A549 (cell line): ENCODE measurements around the gene RNASE7. TPM values are rescaled to one million over a fixed set of nuclear protein-coding genes. Genes with fewer than 3 reads are reported as not detected.

Experiments used
- ATAC-seq, 2 experiments: fragments of 200-7000 bp in 1 of 2; fragments of >200 bp in 1 of 2; cut with Nextera tagmentation in 1 of 2; cut with Tn5 transposase in 1 of 2; 3 replicates each; pipeline versions ENCODE4 v1.8.0 to v1.9.1; 2018 to 2020; ENCODE audit warnings: mild to moderate bottlenecking in 1 of 2, moderate library complexity in 1 of 2
- CTCF ChIA-PET: fragments of 300-600 bp; sonication (Branson Sonifier 250); formaldehyde crosslinking; extraction: SDS; loops from one replicate; lab custom pipeline; 2021; ENCODE audit warnings: antibody characterized with exemption, inconsistent platforms; lab: Yijun Ruan, JAX
- POLR2A ChIA-PET: fragments of 350-600 bp; formaldehyde crosslinking; extraction: SDS; loops from one replicate; lab custom pipeline; 2021; ENCODE audit warnings: antibody characterized with exemption, inconsistent platforms; lab: Yijun Ruan, JAX
- DNase-seq, 2 experiments: peaks; one replicate each; pipeline versions ENCODE4 v3.0.0 to v3.0.0-alpha.2; 2011 to 2016; ENCODE audit warnings: low read depth in 1 of 2, low spot score in 1 of 2
- FAIRE-seq: peaks from 2 replicates; lab custom pipeline; 2011; peaks lifted over from hg19 to GRCh38; lab: Jason Lieb, UNC
- H3K27ac ChIP-seq, 2 experiments: fragments of >200 bp; sonication (Bioruptor Twin); formaldehyde crosslinking; 3 replicates each; pipeline ENCODE4 v1.5.1; 2016 to 2017
- H3K4me1 ChIP-seq: fragments of >200 bp; sonication (Bioruptor Twin); formaldehyde crosslinking; 3 replicates; pipeline ENCODE4 v1.6.1; 2016
- H3K4me2 ChIP-seq: fragments of >200 bp; sonication (Bioruptor Twin); formaldehyde crosslinking; 3 replicates; pipeline ENCODE4 v1.6.1; 2016
- H3K4me3 ChIP-seq: fragments of >200 bp; sonication (Bioruptor Twin); formaldehyde crosslinking; 3 replicates; pipeline ENCODE4 v1.5.1; 2016
- H3K9me3 ChIP-seq: fragments of >200 bp; sonication (Bioruptor Twin); formaldehyde crosslinking; 3 replicates; pipeline ENCODE4 v1.6.1; 2016
- CHD2 ChIP-seq: fragments of 150-350 bp; IDR thresholded peaks from 2 replicates; pipeline ENCODE4 v1.6.1; 2014; ENCODE audit warnings: low read length; ENCODE audit not compliant: partially characterized antibody
- EP300 ChIP-seq, 2 experiments: fragments of >200 bp; sonication (Bioruptor Twin); formaldehyde crosslinking; IDR thresholded peaks; 2 replicates in 1 of 2; 3 replicates in 1 of 2; pipeline ENCODE4 v1.6.1; 2016 to 2017
- FOSB ChIP-seq: fragments of 250-450 bp; sonication (Bioruptor Pico); IDR thresholded peaks from 2 replicates; pipeline ENCODE4 v1.5.0; 2020; ENCODE audit warnings: mild to moderate bottlenecking, moderate library complexity
- GATA3 ChIP-seq: IDR thresholded peaks from 2 replicates; pipeline ENCODE4 v1.6.1; 2012; ENCODE audit warnings: borderline replicate concordance
- HOXB13 ChIP-seq: fragments of 250-450 bp; sonication (Bioruptor Pico); IDR thresholded peaks from 2 replicates; pipeline ENCODE4 v1.5.0; 2020; ENCODE audit warnings: low read depth, mild to moderate bottlenecking, moderate library complexity
- JUN ChIP-seq, 2 experiments: fragments of >200 bp; sonication (Bioruptor Twin); formaldehyde crosslinking; IDR thresholded peaks; 2 replicates in 1 of 2; 3 replicates in 1 of 2; pipeline ENCODE4 v1.6.1; 2016 to 2017
- MAZ ChIP-seq: fragments of 150-350 bp; IDR thresholded peaks from 2 replicates; pipeline ENCODE4 v1.6.1; 2014; ENCODE audit warnings: antibody characterized with exemption, low read depth, low read length, borderline replicate concordance
- NFE2L2 ChIP-seq: fragments of 150-350 bp; conservative IDR thresholded peaks from 2 replicates; pipeline ENCODE4 v1.6.1; 2014; ENCODE audit warnings: low read length
- PHF8 ChIP-seq: fragments of 200-600 bp; sonication (generic); IDR thresholded peaks from 2 replicates; pipeline ENCODE4 v1.6.1; 2016; ENCODE audit warnings: low read depth, mild to moderate bottlenecking, antibody characterized with exemption, moderate library complexity, borderline replicate concordance
- TFCP2L1 ChIP-seq: fragments of 250-450 bp; sonication (Bioruptor Pico); IDR thresholded peaks from 2 replicates; pipeline ENCODE4 v1.5.0; 2021; ENCODE audit warnings: mild to moderate bottlenecking
- ZNF302 ChIP-seq: fragments of 250-450 bp; sonication (Bioruptor Pico); IDR thresholded peaks from 2 replicates; pipeline ENCODE4 v1.9.0; 2021; ENCODE audit warnings: inconsistent platforms, mild to moderate bottlenecking, moderate library complexity
- WGBS: methylation state at CpG from one replicate; pipeline ENCODE4 v1.1.6; 2017; ENCODE audit errors: missing lambda C conversion rate; 5-methylcytosine and 5-hydroxymethylcytosine counted together
- polyA plus RNA-seq, 4 experiments: library from polyadenylated mRNA; depleted of rRNA in 3 of 4; stranded (reverse); fragments of >200 nt; fragmentation: RNase III in 1 of 4; extraction: RNeasy Plus Mini Kit Qiagen cat#74134 plus additional on column Dnase treatment in 1 of 4; gene quantifications; 2 replicates in 3 of 4; 3 replicates in 1 of 4; pipeline ENCODE4 v1.2.3, GENCODE V29; 2011 to 2017
- TF ChIP-seq, protein P1 (sequence below): IDR thresholded peaks from 2 replicates; pipeline ENCODE4 v1.6.1; 2012
- TF ChIP-seq, protein P2 (sequence below): fragments of >200 bp; sonication (Bioruptor Twin); formaldehyde crosslinking; IDR thresholded peaks from 3 replicates; pipeline ENCODE4 v1.6.1; 2016
- TF ChIP-seq, protein P3 (sequence below): IDR thresholded peaks from 2 replicates; pipeline ENCODE4 v1.6.1; 2012

RNASE7 gene
- polyA plus RNA-seq, 2 of the 4 experiments (the other 2 are of a cell fraction), result not detected

DNA sequence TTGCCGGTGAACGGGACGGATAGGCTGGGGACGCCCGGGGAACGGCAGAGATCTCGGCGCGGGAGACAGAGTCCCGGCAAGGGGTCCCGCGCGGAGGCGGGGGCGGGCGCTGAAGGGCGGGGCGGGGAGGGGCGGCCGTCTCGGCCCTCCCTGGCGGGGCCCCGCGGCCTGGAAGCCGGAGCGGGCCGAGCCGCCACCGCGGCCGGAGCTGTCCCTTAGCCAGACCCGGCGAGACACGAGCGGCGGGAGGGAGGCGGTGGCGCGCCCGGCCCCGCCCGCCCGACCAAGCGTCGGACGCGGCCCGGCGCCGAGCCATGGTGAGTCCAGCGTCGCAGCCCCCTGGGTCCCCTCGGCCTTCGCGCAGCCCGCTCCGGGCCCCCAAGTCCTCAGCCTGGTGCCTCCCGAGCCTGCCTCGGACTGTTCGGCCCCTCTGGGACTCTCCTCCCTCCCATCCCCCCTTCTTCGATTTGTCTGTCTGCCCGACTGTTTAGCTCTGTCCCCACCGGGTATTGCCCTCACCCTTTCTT lies 28.0 kb downstream of the RNASE7 start, which contains the start of gene ARHGEF40:
Gene ARHGEF40 (plus strand): TSS at position 222 of the 527 bp plus-strand sequence. CDS start 93 bp downstream, at position 315.
- ATAC-seq (peak; percentile 53 to 57), FAIRE-seq (no peak), DNase-seq (peak in 1 of 2 experiments; percentile 40)
- Histone ChIP-seq H3K4me1 (peaks cover 23% of the 10 kb centered on the region), H3K9me3 (no peaks in the 10 kb centered on the region), H3K27ac (peak within 1 kb of the TSS; percentile 83 to 95), H3K4me3 (peak within 1 kb of the TSS; percentile 79), H3K4me2 (peak within 1 kb of the TSS; percentile 99)
- under 1% methylated on average over 12 of the region's 63 CpGs for WGBS
- CTCF ChIA-PET, result interaction anchor here (1.0 to 15.5 kb wide), 11 partner anchors 12 to 56 kb away, joined by 3 to 369 read pairs (median 8); partner anchors contain the start of genes TMEM253 and ZNF219
- POLR2A ChIA-PET, result interaction anchor here (0.9 to 2.2 kb wide), 7 partner anchors 17 to 99 kb away, joined by 3 to 10 read pairs (median 6); no protein-coding TSS in a partner anchor
- TF ChIP-seq TFCP2L1, result no peak
- TF ChIP-seq, protein P1, sequence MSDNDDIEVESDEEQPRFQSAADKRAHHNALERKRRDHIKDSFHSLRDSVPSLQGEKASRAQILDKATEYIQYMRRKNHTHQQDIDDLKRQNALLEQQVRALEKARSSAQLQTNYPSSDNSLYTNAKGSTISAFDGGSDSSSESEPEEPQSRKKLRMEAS, result 0 out of 2 replicates have a peak, but pooled peaks have one; percentile 28
- TF ChIP-seq, protein P2, sequence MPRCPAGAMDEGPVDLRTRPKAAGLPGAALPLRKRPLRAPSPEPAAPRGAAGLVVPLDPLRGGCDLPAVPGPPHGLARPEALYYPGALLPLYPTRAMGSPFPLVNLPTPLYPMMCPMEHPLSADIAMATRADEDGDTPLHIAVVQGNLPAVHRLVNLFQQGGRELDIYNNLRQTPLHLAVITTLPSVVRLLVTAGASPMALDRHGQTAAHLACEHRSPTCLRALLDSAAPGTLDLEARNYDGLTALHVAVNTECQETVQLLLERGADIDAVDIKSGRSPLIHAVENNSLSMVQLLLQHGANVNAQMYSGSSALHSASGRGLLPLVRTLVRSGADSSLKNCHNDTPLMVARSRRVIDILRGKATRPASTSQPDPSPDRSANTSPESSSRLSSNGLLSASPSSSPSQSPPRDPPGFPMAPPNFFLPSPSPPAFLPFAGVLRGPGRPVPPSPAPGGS, result no peak
- no peak for TF ChIP-seq HOXB13 (CRISPR knock-in tag)
- peak in 1 of 2 experiments; percentile 36; a peak in 1 of 5 replicates for TF ChIP-seq JUN (IDR thresholded peaks at IDR 0.05)

DNA sequence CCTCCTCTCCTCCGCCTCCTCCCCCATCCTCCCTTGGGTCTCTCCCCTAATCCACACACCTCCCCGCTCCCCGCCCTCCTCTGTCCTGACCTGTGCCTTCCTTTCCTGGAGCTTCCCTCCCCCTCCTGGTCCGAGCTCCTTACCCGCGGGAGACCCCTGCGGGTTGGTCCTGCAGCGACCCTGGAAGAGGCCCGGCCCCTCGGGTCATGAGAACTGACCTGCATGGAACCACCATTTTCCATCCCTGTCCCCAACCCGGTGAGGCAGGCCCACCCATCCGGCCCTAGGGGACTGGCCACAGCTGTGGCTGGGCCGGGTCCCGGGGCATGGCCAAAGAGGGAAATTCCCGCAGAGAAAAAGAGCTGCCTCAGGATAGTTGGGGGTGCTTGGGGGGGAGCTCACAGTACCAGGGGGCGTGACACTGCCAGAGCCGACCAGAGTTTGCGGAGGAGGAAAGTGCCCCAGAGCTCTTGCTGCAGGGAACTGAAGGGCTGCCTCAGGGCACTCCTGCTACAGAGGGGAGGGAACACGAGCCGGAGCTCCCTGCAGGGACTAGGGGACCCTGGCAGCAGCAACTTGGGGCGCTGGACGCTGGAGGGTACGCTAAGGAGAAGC lies 28.6 kb downstream of the RNASE7 start:
- H3K9me3 ChIP-seq, result no peaks in the 10 kb centered on the region
- ChIA-PET CTCF (interaction anchor here (0.5 to 15.5 kb wide), 16 partner anchors 8 to 211 kb away, joined by 3 to 369 read pairs (median 6); partner anchors contain the start of genes TMEM253 and ZNF219), POLR2A (interaction anchor here (0.9 to 2.2 kb wide), 9 partner anchors 12 to 100 kb away, joined by 3 to 10 read pairs (median 6); no protein-coding TSS in a partner anchor)
- H3K4me3 ChIP-seq, result peak overlapping the region; percentile 79
- 2% methylated on average over 18 of the region's 23 CpGs for WGBS
- H3K4me2 ChIP-seq, result peak overlapping the region; percentile 99
- peak; percentile 41 to 60 for ATAC-seq
- DNase-seq, result peak in 1 of 2 experiments; percentile 40
- TF ChIP-seq FOSB (CRISPR knock-in tag) (no peak), GATA3 (no peak), PHF8 (0 out of 2 replicates have a peak, but pooled peaks have one; percentile 16)
- TF ChIP-seq, protein P3, sequence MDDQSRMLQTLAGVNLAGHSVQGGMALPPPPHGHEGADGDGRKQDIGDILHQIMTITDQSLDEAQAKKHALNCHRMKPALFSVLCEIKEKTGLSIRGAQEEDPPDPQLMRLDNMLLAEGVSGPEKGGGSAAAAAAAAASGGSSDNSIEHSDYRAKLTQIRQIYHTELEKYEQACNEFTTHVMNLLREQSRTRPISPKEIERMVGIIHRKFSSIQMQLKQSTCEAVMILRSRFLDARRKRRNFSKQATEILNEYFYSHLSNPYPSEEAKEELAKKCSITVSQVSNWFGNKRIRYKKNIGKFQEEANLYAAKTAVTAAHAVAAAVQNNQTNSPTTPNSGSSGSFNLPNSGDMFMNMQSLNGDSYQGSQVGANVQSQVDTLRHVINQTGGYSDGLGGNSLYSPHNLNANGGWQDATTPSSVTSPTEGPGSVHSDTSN, result no peak
- peaks cover 23% of the 10 kb centered on the region for H3K4me1 ChIP-seq
- H3K27ac ChIP-seq, result peak overlapping the region; percentile 83 to 95
- no peak for FAIRE-seq

DNA sequence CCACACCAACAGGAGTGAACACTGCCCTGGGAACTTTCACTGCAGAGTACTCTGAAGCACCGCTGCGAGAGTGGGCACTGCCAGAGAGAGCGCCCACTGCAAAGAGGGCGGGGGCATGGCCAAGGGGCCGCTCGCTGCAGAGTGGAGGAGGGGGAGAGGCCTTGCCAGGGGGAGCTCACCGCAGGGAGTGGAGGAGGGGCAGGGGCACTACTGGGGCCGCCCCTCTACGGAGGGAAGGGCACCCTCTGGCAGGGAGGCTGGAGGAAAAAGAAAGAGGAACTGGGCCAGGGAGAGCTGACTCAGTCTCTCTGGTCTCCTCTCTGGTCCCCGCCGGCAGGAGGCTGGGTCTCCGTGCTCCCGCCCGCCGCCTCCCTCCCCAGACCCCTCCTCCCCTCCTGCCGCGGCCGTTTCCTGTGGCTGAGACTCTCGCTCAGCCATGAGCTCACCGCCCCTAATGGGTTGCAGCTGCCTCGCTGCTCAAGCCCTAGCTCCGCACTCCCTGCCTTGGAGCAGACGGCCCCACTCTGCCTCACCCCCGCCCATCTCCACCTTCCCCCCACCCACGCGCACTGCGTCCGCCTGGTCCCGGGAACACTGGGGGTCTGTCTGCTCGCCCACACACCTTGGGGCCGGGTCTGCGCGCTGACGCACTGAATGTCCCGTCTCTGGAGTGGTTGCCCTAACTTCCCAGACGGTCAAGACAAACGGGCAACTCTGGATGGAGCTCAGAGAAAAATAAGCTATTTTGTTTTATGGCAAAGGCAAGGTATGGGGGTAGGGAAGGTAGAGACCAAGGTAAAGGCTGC lies 29.3 kb downstream of the RNASE7 start:
- H3K27ac ChIP-seq, result peak overlapping the region; percentile 83 to 95
- CTCF ChIA-PET, result interaction anchor here (0.5 to 15.5 kb wide), 20 partner anchors 9 to 442 kb away, joined by 3 to 369 read pairs (median 4); partner anchors contain the start of genes RNASE8, TMEM253 and ZNF219
- peak overlapping the region; percentile 99 for H3K4me2 ChIP-seq
- no peak for FAIRE-seq
- 72% methylated on average over 8 of the region's 37 CpGs for WGBS
- TF ChIP-seq EP300 (IDR thresholded peaks at IDR 0.05), result no peak
- TF ChIP-seq JUN (IDR thresholded peaks at IDR 0.05), result 0 out of 5 replicates have a peak, but pooled peaks of 1 of the 2 experiments have one; percentile 32
- no peak for TF ChIP-seq NFE2L2
- no peak for TF ChIP-seq MAZ
- no peak for TF ChIP-seq CHD2
- no peak for TF ChIP-seq ZNF302 (CRISPR knock-in tag)
- peak overlapping the region; percentile 79 for H3K4me3 ChIP-seq
- ATAC-seq, result peak; percentile 45 to 67
- POLR2A ChIA-PET, result interaction anchor here (0.6 to 2.2 kb wide), 9 partner anchors 12 to 101 kb away, joined by 3 to 10 read pairs (median 6); no protein-coding TSS in a partner anchor
- H3K4me1 ChIP-seq, result peaks cover 23% of the 10 kb centered on the region
- peak; percentile 37 to 58 for DNase-seq
- no peaks in the 10 kb centered on the region for H3K9me3 ChIP-seq
